SK-N-MC (cell line): Measurements from ENCODE around the gene SP1.
"Not testable (repeated sequence)": the region's sequence is repeated elsewhere in the genome, so short reads cannot be mapped to it uniquely, and the experiment has no call there.

Experiments
- EZH2 ChIP-seq: fragments of 200-600 bp; sonication (generic); IDR thresholded peaks from one replicate; pipeline ENCODE4 v1.6.1; 2017; ENCODE audit warnings: antibody characterized with exemption
- FOXP2 ChIP-seq: optimal IDR thresholded peaks from 2 replicates; pipeline ENCODE3; 2011; ENCODE audit warnings: mild to moderate bottlenecking, moderate library complexity; ENCODE audit not compliant: insufficient read depth; ENCODE audit errors: extremely low read length, control extremely low read depth
- POLR2AphosphoS5 ChIP-seq: IDR thresholded peaks from 2 replicates; pipeline ENCODE4 v1.6.1; 2012; ENCODE audit warnings: mild to moderate bottlenecking, low read depth, low read length, borderline replicate concordance

- TF ChIP-seq POLR2AphosphoS5, EZH2, FOXP2: not testable (repeated sequence)
Observed at GRCh38 chr12:53444593-53445325, 64.8 kb downstream of the SP1 start.
